Measurements from ENCODE around the gene SIK3.

Gene SIK3

DNA sequence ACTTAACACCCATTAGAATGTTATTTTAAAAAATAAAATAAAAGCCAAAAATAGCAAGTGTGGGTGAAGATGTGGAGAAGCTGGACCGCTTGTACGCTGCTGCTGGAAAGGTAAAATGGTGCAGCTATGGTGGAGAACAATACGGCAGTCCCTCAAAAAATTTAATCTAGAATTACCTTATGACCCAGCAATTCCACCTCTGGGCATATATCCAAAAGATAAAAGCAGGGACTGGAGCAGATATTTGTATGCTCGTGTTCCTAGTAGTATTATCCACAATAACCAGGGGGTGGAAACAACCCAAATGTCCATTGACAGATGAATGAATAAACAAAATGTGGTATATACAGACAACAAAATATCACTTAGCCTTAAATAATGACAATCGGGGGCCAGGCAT is 300.4 kb downstream of the SIK3 start:
- Histone ChIP-seq H3K27ac (no peak overlapping the region), H3K27me3 (no peaks in the 10 kb centered on the region), H3K4me3 (ENCODE audit: low read depth in 1 of 2, low read length in 1 of 2) (no peak overlapping the region), H3K4me1 (ENCODE audit: control insufficient read depth in 1 of 2, insufficient read depth in 1 of 2, low read depth in 1 of 2, low read length in 1 of 2) (no peaks in the 10 kb centered on the region), H3K36me3 (no peaks in the 10 kb centered on the region), H3K9me3 (no peaks in the 10 kb centered on the region)
- no peak for TF ChIP-seq CTCF (IDR thresholded peaks at IDR 0.05)

DNA sequence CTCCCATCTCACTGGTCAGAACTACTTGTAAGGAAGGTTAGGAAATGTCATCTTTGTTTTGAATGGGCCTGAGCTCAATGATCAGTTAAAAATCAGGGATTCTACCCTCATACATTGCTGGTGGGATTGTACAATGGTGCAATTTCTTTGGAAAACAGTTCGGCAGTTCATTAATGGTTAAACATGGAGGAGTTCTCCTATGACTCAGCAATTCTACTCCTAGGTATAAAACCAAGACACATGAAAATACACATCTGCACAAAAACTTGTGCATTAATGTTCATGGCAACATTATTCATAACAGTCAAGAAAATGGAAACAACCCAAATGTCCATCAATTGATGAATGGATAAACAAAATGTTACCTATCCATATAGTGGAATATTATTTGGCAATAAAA is 301.7 kb downstream of the SIK3 start:
- Histone ChIP-seq H3K36me3 (no peaks in the 10 kb centered on the region), H3K27ac (no peak overlapping the region), H3K9me3 (no peaks in the 10 kb centered on the region), H3K4me3 (ENCODE audit: low read depth in 1 of 2, low read length in 1 of 2) (no peak overlapping the region), H3K27me3 (no peaks in the 10 kb centered on the region), H3K4me1 (ENCODE audit: control insufficient read depth in 1 of 2, insufficient read depth in 1 of 2, low read depth in 1 of 2, low read length in 1 of 2) (peaks cover under 1% of the 10 kb centered on the region in 2 experiments)
- TF ChIP-seq CTCF (IDR thresholded peaks at IDR 0.05): no peak

- Histone ChIP-seq H3K27me3 (no peaks in the 10 kb centered on the region), H3K36me3 (no peaks in the 10 kb centered on the region), H3K4me1 (ENCODE audit: control insufficient read depth in 1 of 2, insufficient read depth in 1 of 2, low read depth in 1 of 2, low read length in 1 of 2) (peaks cover 6 to 7% of the 10 kb centered on the region in 2 experiments), H3K9me3 (no peaks in the 10 kb centered on the region), H3K27ac (no peak overlapping the region), H3K4me3 (ENCODE audit: low read depth in 1 of 2, low read length in 1 of 2) (no peak overlapping the region)
- no peak for TF ChIP-seq CTCF (IDR thresholded peaks at IDR 0.05)
These were observed 303.4 kb downstream of the SIK3 start for GRCh38 chr11:116794851-116795250.

DNA sequence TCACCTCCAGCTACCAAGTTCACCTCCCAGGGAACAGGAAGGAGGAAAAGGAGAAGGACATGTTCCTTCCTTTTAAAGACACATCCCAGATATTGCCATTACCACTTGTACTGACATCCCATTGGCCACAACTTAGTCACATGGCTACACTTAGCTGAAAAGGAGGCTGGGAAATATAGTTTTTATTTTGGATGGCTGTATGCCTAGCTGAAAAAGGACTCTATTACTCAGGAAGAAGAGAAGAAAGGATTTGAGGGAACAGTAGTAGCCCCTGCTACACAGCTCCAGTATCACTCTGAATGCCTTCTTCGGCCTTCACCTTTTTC is 304.5 kb downstream of the SIK3 start:
- Histone ChIP-seq H3K4me3 (ENCODE audit: low read depth in 1 of 2, low read length in 1 of 2) (no peak overlapping the region), H3K27me3 (no peaks in the 10 kb centered on the region), H3K27ac (no peak overlapping the region), H3K9me3 (no peaks in the 10 kb centered on the region), H3K36me3 (no peaks in the 10 kb centered on the region), H3K4me1 (ENCODE audit: control insufficient read depth in 1 of 2, insufficient read depth in 1 of 2, low read depth in 1 of 2, low read length in 1 of 2) (peaks cover 6 to 7% of the 10 kb centered on the region in 2 experiments)
- TF ChIP-seq CTCF (IDR thresholded peaks at IDR 0.05): no peak
